ENCODE data around the gene CALHM4. TPM values are rescaled to one million over a fixed set of nuclear protein-coding genes. Genes with fewer than 3 reads are reported as not detected.

Gene CALHM4
- total RNA-seq, 1 experiment from 2014 or later, result not detected

- no peaks in the 10 kb centered on the region for H3K9me3 ChIP-seq (ENCODE audit: low read depth, low read length, poor library complexity, severe bottlenecking)
- TF ChIP-seq EZH2 (IDR thresholded peaks at IDR 0.05; ENCODE audit: borderline replicate concordance, low read depth, low read length, poor library complexity, severe bottlenecking) (no peak), CTCF (conservative IDR thresholded peaks at IDR 0.05; ENCODE audit: low read depth, low read length) (no peak)
- ChIA-PET POLR2A (ENCODE audit: low non-redundant PET) (no interaction called here), CTCF (no interaction called here)
- H3K27me3 ChIP-seq (replicated peaks; ENCODE audit: insufficient read depth, low read depth, low read length, poor library complexity), result no peaks in the 10 kb centered on the region
- no peak overlapping the region for H3K27ac ChIP-seq (ENCODE audit: low read depth, low read length, poor library complexity, severe bottlenecking)
- intact Hi-C loops (cut with micrococcal nuclease; ENCODE audit: unreplicated experiment), result loop anchor here (5.0 kb wide), 1 partner anchor 348 kb away; no protein-coding TSS in a partner anchor
- BruUV-seq (replicated peaks), result no TSS peak
- no peak overlapping the region for H3K4me3 ChIP-seq (ENCODE audit: low read depth, low read length, poor library complexity, severe bottlenecking)
- peaks cover 5% of the 10 kb centered on the region for H3K4me1 ChIP-seq (ENCODE audit: insufficient read depth, low read length, poor library complexity, severe bottlenecking)
- H3K36me3 ChIP-seq (ENCODE audit: insufficient read depth, low read length, poor library complexity, severe bottlenecking), result no peaks in the 10 kb centered on the region
- DNase-seq (ENCODE audit: low spot score), result no peak
Observed at GRCh38 chr6:116564921-116565872, 11.6 kb downstream of the CALHM4 start.

- no peaks in the 10 kb centered on the region for H3K9me3 ChIP-seq (ENCODE audit: low read depth, low read length, poor library complexity, severe bottlenecking)
- no TSS peak for BruUV-seq (replicated peaks)
- H3K4me1 ChIP-seq (ENCODE audit: insufficient read depth, low read length, poor library complexity, severe bottlenecking), result peaks cover 13% of the 10 kb centered on the region
- H3K27me3 ChIP-seq (replicated peaks; ENCODE audit: insufficient read depth, low read depth, low read length, poor library complexity), result no peaks in the 10 kb centered on the region
- H3K27ac ChIP-seq (ENCODE audit: low read depth, low read length, poor library complexity, severe bottlenecking), result no peak overlapping the region
- H3K4me3 ChIP-seq (ENCODE audit: low read depth, low read length, poor library complexity, severe bottlenecking), result no peak overlapping the region
- DNase-seq (ENCODE audit: low spot score), result no peak
- intact Hi-C loops (cut with micrococcal nuclease; ENCODE audit: unreplicated experiment), result no loop called here
- H3K36me3 ChIP-seq (ENCODE audit: insufficient read depth, low read length, poor library complexity, severe bottlenecking), result no peaks in the 10 kb centered on the region
- ChIA-PET POLR2A (ENCODE audit: low non-redundant PET) (no interaction called here), CTCF (no interaction called here)
- no peak for TF ChIP-seq EZH2 (IDR thresholded peaks at IDR 0.05; ENCODE audit: borderline replicate concordance, low read depth, low read length, poor library complexity, severe bottlenecking)
- TF ChIP-seq CTCF (conservative IDR thresholded peaks at IDR 0.05; ENCODE audit: low read depth, low read length), result no peak
Observed at GRCh38 chr6:116568111-116568510, 14.6 kb downstream of the CALHM4 start.

GRCh38 chr6:116568821-116569755, 15.5 kb downstream of the CALHM4 start:
- Histone ChIP-seq H3K27ac (ENCODE audit: low read depth, low read length, poor library complexity, severe bottlenecking) (no peak overlapping the region), H3K4me3 (ENCODE audit: low read depth, low read length, poor library complexity, severe bottlenecking) (no peak overlapping the region), H3K36me3 (ENCODE audit: insufficient read depth, low read length, poor library complexity, severe bottlenecking) (peaks cover 7% of the 10 kb centered on the region), H3K27me3 (replicated peaks; ENCODE audit: insufficient read depth, low read depth, low read length, poor library complexity) (no peaks in the 10 kb centered on the region), H3K4me1 (ENCODE audit: insufficient read depth, low read length, poor library complexity, severe bottlenecking) (peaks cover 14% of the 10 kb centered on the region), H3K9me3 (ENCODE audit: low read depth, low read length, poor library complexity, severe bottlenecking) (no peaks in the 10 kb centered on the region)
- TF ChIP-seq EZH2 (IDR thresholded peaks at IDR 0.05; ENCODE audit: borderline replicate concordance, low read depth, low read length, poor library complexity, severe bottlenecking) (no peak), CTCF (conservative IDR thresholded peaks at IDR 0.05; ENCODE audit: low read depth, low read length) (no peak)
- BruUV-seq (replicated peaks), result no TSS peak
- DNase-seq (ENCODE audit: low spot score), result no peak
- ChIA-PET CTCF (interaction anchor here (0.6 kb wide), 1 partner anchor 8 kb away, joined by 3 read pairs; no protein-coding TSS in a partner anchor), POLR2A (ENCODE audit: low non-redundant PET) (no interaction called here)
- intact Hi-C loops (cut with micrococcal nuclease; ENCODE audit: unreplicated experiment), result no loop called here
